CD8-positive, alpha-beta memory T cell (primary cell): ENCODE data around the gene CYP46A1. TPM values are rescaled to one million over a fixed set of nuclear protein-coding genes. Genes with fewer than 3 reads are reported as not detected.

Experiments
- CTCF ChIA-PET: fragments of 350-600 bp; sonication (Branson Sonifier 250); formaldehyde crosslinking; loops from one replicate; lab custom pipeline; 2021; ENCODE audit warnings: antibody characterized with exemption; lab: Charles Lee
- POLR2A ChIA-PET: fragments of 350-600 bp; sonication (Branson Sonifier 250); formaldehyde crosslinking; loops from one replicate; lab custom pipeline; 2021; ENCODE audit warnings: antibody characterized with exemption; lab: Charles Lee
- DNase-seq, 5 donors: peaks; one replicate each; pipeline versions ENCODE4 v3.0.0 to v3.0.0-alpha.2; 2020 to 2022; ENCODE audit warnings: mixed read lengths in 1 of 5
- H3K27ac ChIP-seq: one replicate; pipeline ENCODE4 v1.7.0; 2013; ENCODE audit warnings: low read depth, mild to moderate bottlenecking, low read length, moderate library complexity
- H3K27me3 ChIP-seq: 2 replicates; pipeline ENCODE4 v1.7.0; 2013; ENCODE audit warnings: low read length, mild to moderate bottlenecking; ENCODE audit not compliant: insufficient read depth, poor library complexity, severe bottlenecking
- H3K36me3 ChIP-seq: 2 replicates; pipeline ENCODE4 v1.7.0; 2013; ENCODE audit warnings: mild to moderate bottlenecking, low read length, moderate library complexity; ENCODE audit not compliant: insufficient read depth
- H3K4me1 ChIP-seq: 2 replicates; pipeline ENCODE4 v1.7.0; 2013; ENCODE audit warnings: mild to moderate bottlenecking, low read length, moderate library complexity; ENCODE audit not compliant: insufficient read depth
- H3K4me3 ChIP-seq: 2 replicates; pipeline ENCODE4 v1.7.0; 2013; ENCODE audit warnings: mild to moderate bottlenecking, low read length
- H3K9me3 ChIP-seq: 2 replicates; pipeline ENCODE4 v1.7.0; 2013; ENCODE audit warnings: mild to moderate bottlenecking, low read length
- H3K27ac Mint-ChIP-seq, 8 donors: one replicate each; pipeline ENCODE4 v1.8.0; 2020 to 2021; ENCODE audit warnings: mixed read lengths in 8 of 8, mild to moderate bottlenecking in 6 of 8, inconsistent platforms in 3 of 8, moderate library complexity in 3 of 8
- H3K27me3 Mint-ChIP-seq, 2 donors: one replicate each; pipeline ENCODE4 v1.8.0; 2020 to 2021; ENCODE audit warnings: mixed read lengths in 2 of 2, mild to moderate bottlenecking in 1 of 2, moderate library complexity in 1 of 2
- H3K36me3 Mint-ChIP-seq, 3 donors: one replicate each; pipeline ENCODE4 v1.8.0; 2020 to 2021; ENCODE audit warnings: mixed read lengths in 3 of 3, inconsistent platforms in 1 of 3, mild to moderate bottlenecking in 1 of 3
- H3K4me1 Mint-ChIP-seq, 3 donors: one replicate each; pipeline ENCODE4 v1.8.0; 2020 to 2021; ENCODE audit warnings: mixed read lengths in 3 of 3, inconsistent platforms in 1 of 3, mild to moderate bottlenecking in 1 of 3
- H3K4me3 Mint-ChIP-seq, 7 donors: one replicate each; pipeline ENCODE4 v1.8.0; 2020 to 2021; ENCODE audit warnings: mixed read lengths in 7 of 7, mild to moderate bottlenecking in 6 of 7, moderate library complexity in 4 of 7, inconsistent platforms in 2 of 7
- H3K9me3 Mint-ChIP-seq, 5 donors: one replicate each; pipeline ENCODE4 v1.8.0; 2020 to 2022; ENCODE audit warnings: mixed read lengths in 5 of 5, mild to moderate bottlenecking in 3 of 5, moderate library complexity in 2 of 5, inconsistent platforms in 1 of 5
- polyA plus RNA-seq: library from polyadenylated mRNA; unstranded; fragments of 300-500 nt; fragmentation: Illumina TruSeq; gene quantifications from one replicate; pipeline ENCODE4 v1.2.3, GENCODE V29; 2021
- total RNA-seq, 2 experiments: library from RNA; stranded (reverse); gene quantifications; one replicate each; pipeline ENCODE4 v1.2.3, GENCODE V29; 2021

Gene CYP46A1
- total and polyA plus RNA-seq, 3 experiments from 2014 or later = 0.07 to 0.20 TPM; not detected in 1

DNA sequence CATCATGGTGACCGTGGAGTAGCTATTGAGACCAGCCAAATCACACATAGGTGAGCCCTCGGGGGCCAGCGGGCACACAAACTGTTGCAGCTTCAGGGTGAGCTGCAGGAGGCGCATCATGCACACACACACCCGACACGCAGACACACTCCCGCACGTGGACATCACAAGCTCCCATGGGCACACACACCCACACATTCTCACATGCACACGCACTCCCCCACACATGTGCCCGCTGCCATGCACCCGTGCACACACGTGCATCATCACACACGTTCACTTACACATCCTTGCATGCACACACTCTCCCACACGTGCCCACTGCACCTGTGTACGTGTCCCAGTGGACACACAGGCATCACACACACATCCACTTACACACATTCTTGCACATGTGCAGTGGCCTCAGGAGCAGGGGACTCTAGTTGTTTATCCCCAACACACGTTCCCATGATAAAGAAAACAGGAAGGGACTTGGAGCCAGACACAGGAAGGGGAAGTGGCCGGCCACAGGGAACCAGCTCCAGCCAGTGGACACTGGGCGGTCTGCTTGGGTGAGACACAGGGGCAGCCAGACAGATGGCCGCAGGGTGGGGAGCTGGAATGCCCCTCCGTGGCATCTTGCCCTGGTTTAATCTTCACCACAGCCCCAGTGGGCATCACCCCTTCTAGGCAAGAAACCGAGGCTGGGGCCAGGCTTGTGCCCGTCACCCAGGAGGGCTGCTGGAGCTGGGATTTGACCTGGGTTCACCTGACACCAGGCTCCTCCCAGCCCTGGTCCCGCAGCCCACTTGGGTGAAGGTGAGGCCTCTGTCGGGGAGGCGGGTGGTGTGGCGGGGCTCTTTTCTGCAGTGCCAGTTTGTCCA lies 49.7 kb downstream of the CYP46A1 start:
- Histone ChIP-seq H3K27me3 (peaks cover 8% of the 10 kb centered on the region), H3K9me3 (no peaks in the 10 kb centered on the region), H3K36me3 (no peaks in the 10 kb centered on the region), H3K27ac (no peak overlapping the region), H3K4me3 (no peak overlapping the region), H3K4me1 (no peaks in the 10 kb centered on the region)
- POLR2A ChIA-PET = no interaction called here
- CTCF ChIA-PET = no interaction called here
- Mint-ChIP-seq H3K27ac (no peak overlapping the region), H3K4me1 (peaks cover 0 to 6% (median 2%) of the 10 kb centered on the region in 3 donors), H3K9me3 (no peaks in the 10 kb centered on the region), H3K4me3 (no peak overlapping the region), H3K36me3 (no peaks in the 10 kb centered on the region), H3K27me3 (peaks cover 30 to 46% of the 10 kb centered on the region in 2 donors)
- DNase-seq = peak in 1 of 5 donors; percentile 22

DNA sequence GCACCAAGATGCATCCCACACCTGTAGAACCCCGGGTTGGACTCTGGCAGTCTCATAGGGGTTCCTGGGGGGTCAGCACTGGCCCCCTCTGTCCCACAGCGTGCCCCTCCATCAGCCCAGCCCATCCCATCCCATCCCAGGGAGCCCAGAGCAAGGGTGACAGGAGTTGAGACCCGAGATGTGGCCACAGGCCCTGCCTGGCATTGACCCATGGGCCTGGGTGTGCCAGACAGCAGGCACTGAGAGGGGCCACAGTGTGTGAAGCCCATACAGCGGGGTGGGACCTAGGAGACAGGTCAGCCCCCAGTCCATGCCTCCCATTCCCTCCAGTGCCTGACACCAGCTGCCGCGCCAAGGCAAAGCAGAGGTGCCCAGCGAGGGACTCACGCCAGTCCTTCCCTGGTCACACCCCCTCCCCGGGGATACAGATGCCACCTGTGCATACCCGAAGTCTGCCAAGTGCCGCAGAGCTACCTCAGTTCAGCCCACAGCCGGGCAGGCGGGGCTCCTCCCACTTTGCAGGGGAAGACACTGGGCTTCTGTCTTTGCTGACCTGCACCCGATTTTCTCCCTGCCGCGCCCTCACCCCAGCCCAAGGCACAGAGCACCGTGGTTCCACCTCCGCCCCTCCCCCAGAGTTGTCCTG lies 50.4 kb downstream of the CYP46A1 start:
- Histone ChIP-seq H3K9me3 (no peaks in the 10 kb centered on the region), H3K4me1 (no peaks in the 10 kb centered on the region), H3K27ac (no peak overlapping the region), H3K4me3 (no peak overlapping the region), H3K36me3 (no peaks in the 10 kb centered on the region), H3K27me3 (peaks cover 8% of the 10 kb centered on the region)
- ChIA-PET POLR2A (no interaction called here), CTCF (no interaction called here)
- no peaks in the 10 kb centered on the region for H3K9me3 Mint-ChIP-seq
- H3K36me3 Mint-ChIP-seq = no peaks in the 10 kb centered on the region
- H3K27me3 Mint-ChIP-seq = peaks cover 24 to 44% of the 10 kb centered on the region in 2 donors
- H3K4me1 Mint-ChIP-seq = peaks cover 0 to 6% (median 2%) of the 10 kb centered on the region in 3 donors
- no peak overlapping the region for H3K4me3 Mint-ChIP-seq
- H3K27ac Mint-ChIP-seq = no peak overlapping the region
- DNase-seq = peak in 1 of 5 donors; percentile 37

DNA sequence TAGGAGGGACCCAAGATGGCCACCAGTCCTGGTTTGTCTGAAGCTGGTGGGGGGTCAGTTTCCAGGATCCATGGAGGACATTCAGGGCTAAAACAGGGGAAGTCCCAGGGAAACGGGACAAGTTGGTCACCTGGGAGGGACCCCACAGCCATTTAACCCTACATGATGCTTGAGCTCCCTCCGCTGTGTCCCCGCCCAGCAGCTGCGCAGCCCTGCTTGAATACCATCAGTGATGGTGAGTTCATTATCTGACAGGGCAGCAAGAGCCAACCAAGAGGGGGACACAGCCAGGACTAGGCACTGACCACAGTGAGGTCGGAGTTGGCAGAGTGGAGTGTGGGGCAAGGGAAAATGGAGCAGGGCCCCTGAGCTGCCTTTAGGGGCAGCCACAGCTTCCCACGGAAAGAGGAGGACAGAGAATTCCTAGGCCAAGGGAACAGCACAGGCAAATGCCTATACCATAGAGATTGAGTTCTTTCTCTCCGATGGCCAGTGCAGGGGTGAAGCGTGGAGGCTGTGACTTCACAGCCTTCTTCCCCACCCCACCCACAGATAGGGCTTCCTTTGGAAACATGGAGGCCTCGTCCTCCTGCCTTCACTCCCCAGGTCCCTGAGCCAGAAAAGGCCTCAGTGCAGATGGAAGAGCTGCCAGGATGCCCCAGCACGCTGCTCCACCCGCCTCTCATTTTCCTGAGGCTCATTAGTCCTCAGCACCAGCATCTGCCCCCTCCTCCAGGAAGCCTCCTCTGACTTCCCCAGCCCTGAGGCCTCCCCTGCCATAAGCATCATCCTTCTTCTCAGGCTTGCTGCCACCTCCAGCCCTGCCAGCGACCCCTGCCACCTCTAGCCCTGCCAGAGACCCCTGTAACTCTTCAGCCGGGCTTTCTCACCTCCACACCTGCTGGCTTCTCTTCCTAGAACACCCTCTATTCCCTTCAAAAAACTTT lies 51.4 kb downstream of the CYP46A1 start:
- H3K4me3 ChIP-seq = no peak overlapping the region
- no peak overlapping the region for H3K27ac ChIP-seq
- POLR2A ChIA-PET = interaction anchor here (0.7 kb wide), 1 partner anchor 194 kb away, joined by 12 read pairs; no protein-coding TSS in a partner anchor
- no peaks in the 10 kb centered on the region for H3K36me3 ChIP-seq
- peak overlapping the region in 1 of 8 donors; percentile 32 for H3K27ac Mint-ChIP-seq
- peak in 1 of 5 donors; percentile 26 for DNase-seq
- peaks cover 24 to 48% of the 10 kb centered on the region in 2 donors for H3K27me3 Mint-ChIP-seq
- H3K4me1 Mint-ChIP-seq = peaks cover 0 to 6% (median 2%) of the 10 kb centered on the region in 3 donors
- H3K36me3 Mint-ChIP-seq = no peaks in the 10 kb centered on the region
- peaks cover 8% of the 10 kb centered on the region for H3K27me3 ChIP-seq
- no peaks in the 10 kb centered on the region for H3K9me3 ChIP-seq
- H3K4me3 Mint-ChIP-seq = no peak overlapping the region
- H3K4me1 ChIP-seq = no peaks in the 10 kb centered on the region
- CTCF ChIA-PET = interaction anchor here (1.0 kb wide), 1 partner anchor 14 kb away, joined by 3 read pairs; no protein-coding TSS in a partner anchor
- no peaks in the 10 kb centered on the region for H3K9me3 Mint-ChIP-seq

DNA sequence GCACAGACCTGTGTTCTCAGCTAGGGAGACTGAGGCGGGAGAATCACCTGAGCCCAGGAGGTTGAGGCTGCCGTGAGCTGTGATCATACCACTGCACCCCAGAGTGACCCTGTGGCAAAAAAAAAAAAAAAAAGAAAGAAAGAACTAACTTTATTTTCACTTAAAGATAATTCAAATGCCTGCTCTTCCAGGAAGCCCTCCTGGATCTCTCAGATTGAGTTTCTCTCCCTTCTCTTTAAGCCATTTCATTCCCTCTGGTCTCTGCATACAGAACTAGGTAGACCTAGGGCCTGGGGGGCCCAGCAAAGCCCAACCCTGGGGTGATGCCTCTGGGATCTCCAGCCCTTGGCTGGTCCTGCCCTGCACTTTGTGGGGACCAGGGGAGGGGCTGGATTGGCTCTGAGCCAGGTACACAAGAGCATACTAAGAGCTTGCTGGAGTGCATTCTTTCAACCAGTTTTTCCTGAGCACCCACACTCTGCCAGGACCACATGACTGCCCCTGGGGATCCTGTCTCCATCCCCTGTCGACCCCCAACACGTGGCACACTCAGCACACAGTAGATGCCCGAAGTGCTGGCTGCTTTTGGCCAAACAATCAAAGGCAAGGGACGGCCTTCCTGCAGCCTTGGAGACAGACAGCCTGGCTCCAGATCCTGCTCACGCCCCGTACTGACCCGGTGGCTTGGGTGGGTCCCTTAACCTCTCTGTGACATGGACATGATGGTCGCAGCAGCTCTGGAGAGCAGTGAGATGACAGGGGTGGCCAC lies 52.7 kb downstream of the CYP46A1 start:
- CTCF ChIA-PET = interaction anchor here (1.0 kb wide), 1 partner anchor 13 kb away, joined by 3 read pairs; no protein-coding TSS in a partner anchor
- Histone ChIP-seq H3K27me3 (peaks cover 8% of the 10 kb centered on the region), H3K4me1 (no peaks in the 10 kb centered on the region), H3K9me3 (no peaks in the 10 kb centered on the region), H3K27ac (no peak overlapping the region), H3K4me3 (no peak overlapping the region), H3K36me3 (no peaks in the 10 kb centered on the region)
- peaks cover 20 to 50% of the 10 kb centered on the region in 2 donors for H3K27me3 Mint-ChIP-seq
- POLR2A ChIA-PET = no interaction called here
- no peaks in the 10 kb centered on the region for H3K36me3 Mint-ChIP-seq
- DNase-seq = no peak
- H3K4me3 Mint-ChIP-seq = no peak overlapping the region
- no peaks in the 10 kb centered on the region for H3K9me3 Mint-ChIP-seq
- peaks cover 0 to 3% (median 0%) of the 10 kb centered on the region in 3 donors for H3K4me1 Mint-ChIP-seq
- no peak overlapping the region for H3K27ac Mint-ChIP-seq

DNA sequence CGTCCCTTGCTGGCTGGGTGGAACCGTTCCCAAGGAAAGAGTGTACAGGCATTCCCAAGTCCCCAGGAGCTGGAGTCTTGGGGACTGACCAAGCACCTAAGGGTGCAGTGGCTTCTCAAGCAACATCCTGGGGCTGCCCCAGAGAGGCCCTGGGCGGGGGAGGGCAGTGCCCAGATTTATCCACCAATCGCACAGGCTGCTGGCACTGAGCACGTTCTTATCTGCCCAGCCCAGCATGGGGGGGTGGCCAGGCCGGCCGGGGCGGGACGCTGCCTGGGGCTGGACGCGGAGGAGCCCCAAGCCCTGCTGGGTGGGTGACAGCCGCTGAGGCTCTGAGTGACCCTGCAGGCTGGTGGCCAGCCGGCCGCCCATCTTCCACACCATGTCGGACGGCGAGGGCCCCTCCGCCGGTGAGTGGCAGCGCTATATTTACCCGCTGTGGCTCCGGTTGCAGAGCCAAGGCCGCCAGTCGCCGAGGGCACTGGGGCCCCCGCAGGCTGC lies 53.4 kb downstream of the CYP46A1 start:
- Mint-ChIP-seq H3K4me3 (peak overlapping the region in 1 of 7 donors; percentile 12), H3K9me3 (no peaks in the 10 kb centered on the region), H3K27ac (no peak overlapping the region), H3K27me3 (peaks cover 19 to 51% of the 10 kb centered on the region in 2 donors), H3K36me3 (no peaks in the 10 kb centered on the region), H3K4me1 (peaks cover 0 to 3% (median 0%) of the 10 kb centered on the region in 3 donors)
- Histone ChIP-seq H3K36me3 (no peaks in the 10 kb centered on the region), H3K4me3 (no peak overlapping the region), H3K27ac (no peak overlapping the region), H3K27me3 (peaks cover 8% of the 10 kb centered on the region), H3K9me3 (no peaks in the 10 kb centered on the region), H3K4me1 (no peaks in the 10 kb centered on the region)
- CTCF ChIA-PET = no interaction called here
- POLR2A ChIA-PET = no interaction called here
- DNase-seq = no peak

DNA sequence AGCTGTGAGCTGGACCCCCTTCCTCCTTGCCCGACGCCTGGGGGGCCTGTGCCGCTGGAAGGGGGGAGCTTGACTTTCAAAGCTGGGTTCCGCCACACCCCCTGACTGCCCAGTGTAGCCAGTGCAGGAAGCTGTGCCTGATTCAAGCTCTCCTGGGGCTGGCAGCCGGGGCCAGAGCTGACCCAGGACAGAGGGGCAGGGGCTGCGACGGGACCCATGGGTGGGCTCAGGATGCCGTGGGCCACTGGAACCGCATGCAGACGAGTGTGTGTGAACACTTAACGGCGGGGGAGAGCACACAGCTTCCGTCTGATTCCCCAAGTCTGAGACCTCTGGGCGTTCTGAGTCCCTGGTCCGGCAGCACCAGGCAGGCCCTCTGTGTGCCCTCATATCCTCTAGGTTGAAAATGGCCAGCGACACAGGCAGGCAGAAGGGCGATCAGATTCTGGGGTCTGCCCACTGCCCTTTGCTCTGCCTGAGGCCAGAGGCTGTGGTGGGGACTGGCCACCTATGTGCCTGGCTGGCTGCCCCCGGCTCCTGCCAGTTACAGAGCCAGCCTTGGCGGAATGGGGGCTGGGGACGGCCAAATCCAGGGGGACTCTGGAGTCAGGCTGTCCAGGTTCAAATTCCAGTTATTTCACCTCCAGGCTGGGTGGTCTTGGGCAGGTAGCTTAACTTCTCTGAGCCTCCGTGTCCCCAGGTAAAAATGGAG lies 54.0 kb downstream of the CYP46A1 start:
- H3K27me3 ChIP-seq = peaks cover 8% of the 10 kb centered on the region
- no peaks in the 10 kb centered on the region for H3K9me3 ChIP-seq
- H3K27ac ChIP-seq = no peak overlapping the region
- Mint-ChIP-seq H3K27me3 (peaks cover 19 to 50% of the 10 kb centered on the region in 2 donors), H3K9me3 (no peaks in the 10 kb centered on the region), H3K27ac (no peak overlapping the region), H3K4me3 (no peak overlapping the region), H3K36me3 (no peaks in the 10 kb centered on the region), H3K4me1 (peaks cover 0 to 3% (median 0%) of the 10 kb centered on the region in 3 donors)
- H3K36me3 ChIP-seq = no peaks in the 10 kb centered on the region
- no peak for DNase-seq
- ChIA-PET POLR2A (no interaction called here), CTCF (interaction anchor here (2.5 kb wide), 1 partner anchor 8 kb away, joined by 9 read pairs; no protein-coding TSS in a partner anchor)
- H3K4me3 ChIP-seq = no peak overlapping the region
- H3K4me1 ChIP-seq = no peaks in the 10 kb centered on the region
